T-helper 1 cell treated with Interleukin-12 subunit alpha and Interleukin-12 subunit beta and Interleukin-4 antibody, amounts not matched to agents 30 μg/mL and 1 μg/mL, for 36 hours (primary cell): ENCODE results near the gene RAPGEF2.

ENCODE experiments used
- H3K27ac Mint-ChIP-seq: one replicate; pipeline ENCODE4 v1.8.0; 2021; ENCODE audit warnings: mild to moderate bottlenecking, mixed read lengths
- H3K27me3 Mint-ChIP-seq: one replicate; pipeline ENCODE4 v1.8.0; 2021; ENCODE audit warnings: low read depth, mixed read lengths
- H3K36me3 Mint-ChIP-seq: one replicate; pipeline ENCODE4 v1.8.0; 2021; ENCODE audit warnings: low read depth, mixed read lengths
- H3K4me1 Mint-ChIP-seq: one replicate; pipeline ENCODE4 v1.8.0; 2021; ENCODE audit warnings: low read depth, mixed read lengths
- H3K4me3 Mint-ChIP-seq: one replicate; pipeline ENCODE4 v1.8.0; 2021; ENCODE audit warnings: mild to moderate bottlenecking, moderate library complexity, mixed read lengths
- H3K9me3 Mint-ChIP-seq: one replicate; pipeline ENCODE4 v1.8.0; 2021; ENCODE audit warnings: mixed read lengths

RAPGEF2 gene

GRCh38 chr4:159281771-159282170 is 178.9 kb downstream of the RAPGEF2 start:
- Mint-ChIP-seq H3K36me3 (peaks cover 7% of the 10 kb centered on the region), H3K4me3 (no peak overlapping the region), H3K9me3 (no peaks in the 10 kb centered on the region), H3K4me1 (no peaks in the 10 kb centered on the region), H3K27ac (no peak overlapping the region), H3K27me3 (no peaks in the 10 kb centered on the region)

- Mint-ChIP-seq H3K4me3 (no peak overlapping the region), H3K27me3 (no peaks in the 10 kb centered on the region), H3K27ac (no peak overlapping the region), H3K9me3 (no peaks in the 10 kb centered on the region), H3K36me3 (peaks cover 7% of the 10 kb centered on the region), H3K4me1 (no peaks in the 10 kb centered on the region)
Observed at GRCh38 chr4:159282329-159282728, 179.4 kb downstream of the RAPGEF2 start.

- no peaks in the 10 kb centered on the region for H3K4me1 Mint-ChIP-seq
- peaks cover 1% of the 10 kb centered on the region for H3K36me3 Mint-ChIP-seq
- no peak overlapping the region for H3K27ac Mint-ChIP-seq
Observed at GRCh38 chr4:159282944-159283343, 180.1 kb downstream of the RAPGEF2 start.

GRCh38 chr4:159283696-159284095 is 180.8 kb downstream of the RAPGEF2 start:
- no peak overlapping the region for H3K27ac Mint-ChIP-seq
- H3K9me3 Mint-ChIP-seq = no peaks in the 10 kb centered on the region
- no peaks in the 10 kb centered on the region for H3K27me3 Mint-ChIP-seq
- no peak overlapping the region for H3K4me3 Mint-ChIP-seq
- no peaks in the 10 kb centered on the region for H3K4me1 Mint-ChIP-seq
- H3K36me3 Mint-ChIP-seq = peaks cover 1% of the 10 kb centered on the region

More at GRCh38 chr4:159282944-159283343, 180.1 kb downstream of the RAPGEF2 start:
- Mint-ChIP-seq H3K9me3 (no peaks in the 10 kb centered on the region), H3K4me3 (no peak overlapping the region), H3K27me3 (no peaks in the 10 kb centered on the region)

- Mint-ChIP-seq H3K4me3 (no peak overlapping the region), H3K27me3 (no peaks in the 10 kb centered on the region), H3K4me1 (no peaks in the 10 kb centered on the region), H3K36me3 (peaks cover 1% of the 10 kb centered on the region), H3K9me3 (no peaks in the 10 kb centered on the region), H3K27ac (no peak overlapping the region)
Observed at GRCh38 chr4:159284113-159284512, 181.2 kb downstream of the RAPGEF2 start.

- Mint-ChIP-seq H3K4me3 (no peak overlapping the region), H3K36me3 (peaks cover 1% of the 10 kb centered on the region), H3K4me1 (no peaks in the 10 kb centered on the region), H3K27ac (no peak overlapping the region), H3K9me3 (no peaks in the 10 kb centered on the region), H3K27me3 (no peaks in the 10 kb centered on the region)
Observed at GRCh38 chr4:159284733-159285132, 181.9 kb downstream of the RAPGEF2 start.

- H3K36me3 Mint-ChIP-seq = peaks cover 1% of the 10 kb centered on the region
- H3K9me3 Mint-ChIP-seq = no peaks in the 10 kb centered on the region
- H3K4me1 Mint-ChIP-seq = no peaks in the 10 kb centered on the region
- no peaks in the 10 kb centered on the region for H3K27me3 Mint-ChIP-seq
- no peak overlapping the region for H3K4me3 Mint-ChIP-seq
- H3K27ac Mint-ChIP-seq = no peak overlapping the region
Observed at GRCh38 chr4:159287767-159288166, 184.9 kb downstream of the RAPGEF2 start.

GRCh38 chr4:159289682-159290081 is 186.8 kb downstream of the RAPGEF2 start:
- Mint-ChIP-seq H3K9me3 (no peaks in the 10 kb centered on the region), H3K27me3 (no peaks in the 10 kb centered on the region), H3K27ac (no peak overlapping the region), H3K36me3 (peaks cover 1% of the 10 kb centered on the region), H3K4me1 (no peaks in the 10 kb centered on the region), H3K4me3 (no peak overlapping the region)

- H3K4me1 Mint-ChIP-seq = no peaks in the 10 kb centered on the region
- no peaks in the 10 kb centered on the region for H3K27me3 Mint-ChIP-seq
- H3K36me3 Mint-ChIP-seq = peaks cover 1% of the 10 kb centered on the region
- no peaks in the 10 kb centered on the region for H3K9me3 Mint-ChIP-seq
- no peak overlapping the region for H3K4me3 Mint-ChIP-seq
- H3K27ac Mint-ChIP-seq = no peak overlapping the region
Observed at GRCh38 chr4:159290321-159291030, 187.6 kb downstream of the RAPGEF2 start.

- Mint-ChIP-seq H3K4me3 (no peak overlapping the region), H3K36me3 (peaks cover under 1% of the 10 kb centered on the region), H3K4me1 (no peaks in the 10 kb centered on the region), H3K9me3 (no peaks in the 10 kb centered on the region), H3K27ac (no peak overlapping the region), H3K27me3 (no peaks in the 10 kb centered on the region)
Observed at GRCh38 chr4:159291176-159291575, 188.3 kb downstream of the RAPGEF2 start.

- no peaks in the 10 kb centered on the region for H3K27me3 Mint-ChIP-seq
- H3K36me3 Mint-ChIP-seq = no peaks in the 10 kb centered on the region
- no peaks in the 10 kb centered on the region for H3K9me3 Mint-ChIP-seq
- no peaks in the 10 kb centered on the region for H3K4me1 Mint-ChIP-seq
- no peak overlapping the region for H3K4me3 Mint-ChIP-seq
- H3K27ac Mint-ChIP-seq = no peak overlapping the region
Observed at GRCh38 chr4:159292137-159292896, 189.4 kb downstream of the RAPGEF2 start.

GRCh38 chr4:159293811-159294515 is 191.1 kb downstream of the RAPGEF2 start:
- Mint-ChIP-seq H3K36me3 (no peaks in the 10 kb centered on the region), H3K4me3 (no peak overlapping the region), H3K4me1 (no peaks in the 10 kb centered on the region), H3K27me3 (no peaks in the 10 kb centered on the region), H3K9me3 (no peaks in the 10 kb centered on the region), H3K27ac (no peak overlapping the region)

- Mint-ChIP-seq H3K27ac (no peak overlapping the region), H3K9me3 (no peaks in the 10 kb centered on the region)
Observed at GRCh38 chr4:159296061-159296460, 193.2 kb downstream of the RAPGEF2 start.

GRCh38 chr4:159297091-159297490 is 194.2 kb downstream of the RAPGEF2 start:
- H3K27ac Mint-ChIP-seq = no peak overlapping the region

More at GRCh38 chr4:159296061-159296460, 193.2 kb downstream of the RAPGEF2 start:
- H3K4me1 Mint-ChIP-seq = no peaks in the 10 kb centered on the region
- no peak overlapping the region for H3K4me3 Mint-ChIP-seq
- H3K36me3 Mint-ChIP-seq = no peaks in the 10 kb centered on the region
- H3K27me3 Mint-ChIP-seq = no peaks in the 10 kb centered on the region

GRCh38 chr4:159298502-159298901 is 195.6 kb downstream of the RAPGEF2 start:
- Mint-ChIP-seq H3K27me3 (no peaks in the 10 kb centered on the region), H3K36me3 (no peaks in the 10 kb centered on the region), H3K27ac (no peak overlapping the region), H3K4me3 (no peak overlapping the region), H3K4me1 (no peaks in the 10 kb centered on the region), H3K9me3 (no peaks in the 10 kb centered on the region)

More at GRCh38 chr4:159297091-159297490, 194.2 kb downstream of the RAPGEF2 start:
- H3K9me3 Mint-ChIP-seq = no peaks in the 10 kb centered on the region
- no peak overlapping the region for H3K4me3 Mint-ChIP-seq
- H3K4me1 Mint-ChIP-seq = no peaks in the 10 kb centered on the region
- no peaks in the 10 kb centered on the region for H3K36me3 Mint-ChIP-seq
- no peaks in the 10 kb centered on the region for H3K27me3 Mint-ChIP-seq
